A172 (cell line): ENCODE data around the gene PASK. TPM values are rescaled to one million over a fixed set of nuclear protein-coding genes. Genes with fewer than 3 reads are reported as not detected.

Experiments used
- DNase-seq: peaks from one replicate; pipeline ENCODE4 v3.0.0-alpha.2; 2015; ENCODE audit warnings: low spot score
- total RNA-seq: library from RNA; depleted of rRNA; stranded (reverse); fragments of >200 nt; shearing (Covaris generic); gene quantifications from 2 replicates; pipeline ENCODE4 v1.2.3, GENCODE V29; 2014

Gene PASK
- total RNA-seq, 1 experiment from 2014 or later: 5.9 TPM

DNA sequence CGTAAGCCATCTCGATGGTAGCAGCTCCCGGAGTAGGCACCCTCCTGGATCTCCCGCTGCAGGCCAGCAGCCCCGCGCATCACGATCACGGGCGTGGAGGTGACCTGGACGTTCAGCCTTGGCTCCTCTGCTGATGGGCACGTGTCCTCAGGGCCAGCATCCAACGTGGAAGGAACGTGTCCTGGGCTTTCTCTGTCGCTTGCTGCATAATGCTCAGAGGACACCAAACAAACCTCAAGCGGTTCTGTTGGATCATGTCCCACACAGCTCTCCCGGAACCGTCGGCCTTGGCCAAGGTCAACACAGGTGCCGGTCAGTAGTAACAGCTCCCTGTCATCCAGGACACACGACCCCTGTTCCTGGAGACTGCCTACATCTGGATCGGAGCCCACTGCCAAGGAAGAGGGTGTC lies 23.1 kb downstream of the PASK start:
- no peak for DNase-seq

DNA sequence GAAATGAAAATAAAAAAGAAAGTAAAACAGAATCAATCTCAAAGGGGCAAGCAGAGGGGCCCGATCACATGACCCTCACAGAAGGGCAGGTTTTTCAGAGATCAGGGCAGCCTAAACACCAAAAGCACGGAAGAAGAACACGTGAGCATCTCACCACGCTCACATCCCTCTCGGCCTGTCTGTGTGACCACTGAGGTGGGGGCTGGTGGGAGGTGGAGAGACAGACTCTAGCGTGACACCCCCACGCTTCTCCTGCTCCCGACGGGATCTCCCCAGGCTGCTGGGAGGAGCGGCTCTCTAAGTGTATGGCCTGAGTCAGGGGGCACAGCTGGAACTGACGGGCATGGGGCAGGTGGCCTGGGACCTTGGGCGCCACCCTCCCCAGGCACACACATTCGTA lies 23.6 kb downstream of the PASK start:
- no peak for DNase-seq

DNA sequence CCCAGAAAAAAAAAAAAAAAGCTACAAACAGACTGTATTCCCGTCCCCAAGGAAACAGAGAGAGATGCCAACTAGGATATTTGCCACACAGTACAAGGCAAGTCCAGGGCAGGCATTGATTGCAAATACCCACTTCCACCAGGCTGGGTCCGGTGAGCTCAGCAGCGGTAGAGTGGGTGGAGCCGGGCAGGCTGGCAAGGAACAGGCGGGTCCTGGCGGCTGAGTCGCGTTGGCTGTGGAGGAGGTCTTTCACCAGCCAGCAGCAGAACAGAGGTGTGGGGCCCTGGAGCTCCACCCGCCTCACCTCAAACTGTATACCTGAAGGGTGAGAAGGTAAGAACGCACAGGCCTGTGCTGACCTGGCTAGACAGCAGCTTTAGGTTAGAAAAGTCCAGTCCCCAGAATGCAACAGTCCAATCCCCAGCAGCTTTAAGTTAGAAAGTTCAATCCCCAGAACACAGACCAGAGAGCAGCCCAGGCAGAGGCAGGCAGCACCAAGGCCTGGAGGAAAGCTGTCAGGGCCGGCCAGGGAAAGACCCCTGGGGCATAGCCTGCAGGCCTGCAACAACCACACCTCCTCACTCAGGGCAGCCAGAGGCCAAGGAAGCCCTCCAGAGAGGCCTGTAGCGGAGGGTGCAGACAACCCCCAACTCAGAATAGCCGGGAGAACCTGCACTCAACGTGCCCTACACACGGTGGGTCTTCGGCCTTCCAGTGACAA lies 25.3 kb downstream of the PASK start:
- DNase-seq: no peak

DNA sequence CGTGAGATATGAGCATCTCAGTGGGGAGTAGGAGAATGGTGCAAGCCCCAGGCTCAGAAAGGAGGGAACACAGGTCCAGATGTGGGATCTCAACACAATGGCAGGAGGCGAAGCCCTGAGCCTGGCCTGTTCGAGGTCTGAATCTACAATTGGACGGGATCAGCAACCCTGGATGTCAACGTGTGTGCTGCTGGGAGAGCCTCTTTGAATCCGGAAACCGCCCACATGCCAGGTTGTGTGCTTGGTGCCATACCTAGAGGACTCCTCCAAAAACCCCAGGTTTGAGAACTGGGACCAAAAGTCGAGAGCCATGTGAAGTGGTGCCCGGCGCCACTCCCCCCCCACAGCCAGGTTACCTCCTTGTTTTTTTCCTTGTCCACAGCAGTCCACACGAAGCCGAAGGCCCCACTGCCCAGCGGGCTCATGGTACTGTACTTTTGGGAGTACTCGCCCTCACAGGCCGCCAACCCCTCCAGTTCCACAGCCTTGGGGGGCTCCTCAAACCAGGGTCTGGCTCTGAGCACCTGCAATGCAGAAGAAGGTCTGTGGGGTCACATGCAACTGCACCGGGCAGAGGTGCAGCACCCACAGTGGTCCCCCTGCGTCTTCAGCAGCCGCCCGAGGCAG lies 26.8 kb downstream of the PASK start:
- DNase-seq: no peak

DNA sequence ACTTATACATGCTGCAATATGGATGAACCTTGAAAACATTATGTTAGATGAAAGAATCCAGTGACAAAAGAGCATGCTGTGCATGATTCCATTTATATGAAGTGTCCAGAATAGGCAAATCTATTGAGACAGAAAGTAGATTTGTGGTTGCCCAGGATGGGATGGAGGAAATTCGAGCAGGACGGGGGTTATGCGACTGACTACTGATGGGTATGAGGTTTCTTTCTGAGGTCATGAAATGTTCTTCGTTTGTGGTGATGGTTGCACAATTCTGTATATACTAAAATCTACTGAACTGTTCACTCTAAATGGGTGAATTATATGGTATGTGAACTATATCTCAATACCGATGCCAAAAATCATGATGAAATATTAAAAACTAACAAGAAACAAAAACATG lies 28.3 kb downstream of the PASK start:
- DNase-seq: no peak

DNA sequence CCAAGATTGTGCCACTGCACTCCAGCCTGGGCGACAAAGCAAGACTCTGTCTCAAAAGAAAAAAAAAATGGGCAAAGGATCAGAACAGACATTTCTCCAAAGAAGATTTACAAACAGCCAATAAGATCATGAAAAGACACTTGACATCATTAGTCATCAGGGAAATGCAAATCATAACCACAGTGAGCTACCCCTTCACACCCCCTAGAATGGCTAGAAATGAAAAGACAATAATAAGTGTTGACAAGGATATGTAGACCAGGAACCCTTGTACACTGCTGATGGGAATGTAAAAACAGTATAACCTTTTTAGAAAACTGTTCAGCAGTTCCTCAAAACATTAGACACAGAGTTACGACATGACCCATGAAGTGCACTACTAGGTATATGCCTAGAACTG lies 28.8 kb downstream of the PASK start:
- DNase-seq: no peak

DNA sequence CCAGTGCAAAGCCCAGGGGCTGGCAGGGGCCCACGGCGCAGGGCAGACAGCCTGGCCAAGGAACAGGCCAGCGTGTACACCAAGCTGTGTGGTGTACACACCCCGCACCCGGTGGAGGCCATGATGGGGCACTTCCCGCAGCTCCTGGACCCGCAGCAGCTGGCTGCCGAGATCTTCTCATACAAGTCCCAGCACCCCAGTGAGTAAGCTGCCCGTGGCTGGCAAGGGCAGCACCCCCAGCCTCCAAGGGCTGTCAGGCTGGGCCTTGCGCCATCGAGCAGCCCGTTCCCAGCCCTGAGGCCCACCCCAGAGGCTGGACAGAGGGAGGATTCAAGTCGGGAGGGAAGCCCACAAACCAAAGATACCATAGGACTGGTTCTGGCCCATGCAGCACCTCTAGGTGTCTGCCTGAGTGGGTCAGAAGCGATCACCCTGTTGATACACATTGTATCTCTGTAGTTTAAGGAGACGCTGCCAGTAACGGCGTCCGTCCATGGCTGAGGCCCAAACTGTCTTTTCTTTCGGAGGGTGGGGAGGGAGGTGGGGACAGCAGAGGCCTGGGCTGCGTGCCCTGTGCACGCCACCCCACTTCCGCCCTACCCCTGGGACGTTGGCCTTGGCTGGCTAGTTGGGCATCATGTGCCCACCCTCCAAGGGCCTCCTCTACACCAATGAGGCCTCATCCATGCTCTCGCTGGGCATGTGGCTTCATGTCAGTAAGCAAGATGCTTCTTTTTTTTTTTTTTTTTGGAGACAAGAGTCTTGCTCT lies 30.4 kb downstream of the PASK start:
- no peak for DNase-seq

DNA sequence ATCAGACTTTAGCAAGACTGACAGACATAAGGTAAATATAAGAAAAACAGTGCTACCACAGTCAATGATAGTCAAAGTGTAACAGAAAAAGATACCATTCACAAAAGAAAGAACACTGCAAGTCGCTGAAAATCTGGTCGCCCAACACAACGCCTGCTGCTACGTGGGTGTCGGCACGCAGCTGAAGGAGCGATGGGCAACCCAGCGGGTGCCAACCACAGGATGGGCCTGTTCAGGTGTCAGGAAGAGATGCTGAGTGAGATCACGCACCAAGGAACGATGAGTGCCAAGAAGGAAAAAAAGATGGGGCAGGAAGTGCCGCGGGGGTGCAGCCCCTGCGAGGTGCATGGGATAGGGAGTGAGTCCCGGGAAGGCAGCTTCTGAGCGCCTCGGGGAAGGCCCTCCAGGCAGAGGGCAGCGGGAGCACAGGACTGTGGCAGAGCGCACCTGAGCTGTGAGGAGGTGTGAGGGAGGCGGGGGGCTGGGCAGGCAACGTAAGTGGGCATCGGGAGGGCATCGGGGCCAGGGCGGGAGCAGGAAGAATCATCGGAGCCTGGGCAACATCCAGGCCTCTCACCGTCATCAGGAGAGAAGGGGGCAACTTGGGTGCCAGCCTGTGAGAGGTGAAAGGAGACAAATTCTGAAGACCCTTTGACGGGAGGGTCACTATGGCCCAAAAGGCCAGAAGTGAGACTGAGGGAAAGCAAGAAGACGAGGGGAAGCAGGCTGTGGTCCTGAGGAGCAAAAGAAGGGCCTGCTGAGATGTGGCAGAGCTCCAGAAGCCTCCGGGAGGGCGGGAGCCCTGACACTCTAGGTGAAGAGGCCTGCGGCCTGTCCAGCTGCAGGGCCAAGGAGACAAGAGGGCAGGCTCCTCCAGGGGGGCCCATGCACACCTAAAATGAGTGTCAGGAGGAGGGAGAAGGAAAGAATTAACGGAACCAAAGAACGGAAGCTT lies 32.4 kb downstream of the PASK start:
- no peak for DNase-seq

DNA sequence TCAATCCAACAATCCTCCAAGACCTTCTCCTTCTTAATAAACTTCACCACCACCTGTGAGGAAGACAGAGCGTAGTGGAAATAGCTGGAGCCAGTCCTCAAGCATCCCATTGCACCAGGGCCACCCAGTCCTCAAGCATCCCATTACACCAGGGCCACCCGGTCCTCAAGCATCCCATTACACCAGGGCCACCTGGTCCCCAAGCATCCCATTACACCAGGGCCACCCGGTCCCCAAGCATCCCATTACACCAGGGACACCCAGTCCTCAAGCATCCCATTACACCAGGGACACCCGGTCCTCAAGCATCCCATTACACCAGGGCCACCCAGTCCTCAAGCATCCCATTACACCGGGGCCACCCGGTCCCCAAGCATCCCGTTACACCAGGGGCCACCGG lies 33.9 kb downstream of the PASK start:
- no peak for DNase-seq

DNA sequence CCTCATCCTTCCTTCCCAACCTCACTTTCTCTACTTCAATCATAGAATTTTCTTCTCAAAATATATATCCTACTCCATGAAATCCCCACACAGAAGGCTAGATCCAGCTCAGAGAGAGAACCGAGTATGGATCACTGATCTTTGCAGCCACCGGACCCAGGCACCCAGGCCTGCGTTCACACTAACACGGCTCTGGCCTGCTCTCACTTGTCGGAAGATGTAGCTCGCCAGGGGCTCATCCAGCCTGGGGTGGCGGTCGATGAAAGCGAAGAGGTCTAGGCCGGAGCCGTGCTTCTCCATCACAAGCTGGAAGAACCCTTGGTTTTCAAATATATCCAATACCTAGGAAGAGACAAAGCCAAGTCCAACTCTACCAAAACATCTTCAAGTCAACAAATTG lies 34.4 kb downstream of the PASK start:
- DNase-seq: no peak

DNA sequence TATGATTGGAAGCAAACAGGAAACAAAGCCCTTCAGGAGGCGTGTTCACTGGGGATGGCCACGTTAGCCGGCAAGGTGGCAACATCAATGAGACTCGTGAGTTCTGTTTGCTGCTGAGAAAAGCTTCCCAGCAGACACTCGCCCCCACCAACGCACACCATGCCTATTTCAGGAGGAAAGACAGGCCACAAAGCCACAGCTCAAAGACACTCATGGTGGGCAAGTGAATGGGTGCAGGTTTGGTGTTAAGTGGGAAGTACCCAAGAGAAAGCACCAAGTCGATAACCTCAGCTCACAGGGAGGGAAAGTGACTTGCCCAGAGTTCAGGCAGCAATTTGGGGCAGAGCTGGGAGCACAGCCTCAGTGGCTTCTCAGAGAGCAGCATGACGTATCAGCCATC lies 36.7 kb downstream of the PASK start:
- DNase-seq: no peak

DNA sequence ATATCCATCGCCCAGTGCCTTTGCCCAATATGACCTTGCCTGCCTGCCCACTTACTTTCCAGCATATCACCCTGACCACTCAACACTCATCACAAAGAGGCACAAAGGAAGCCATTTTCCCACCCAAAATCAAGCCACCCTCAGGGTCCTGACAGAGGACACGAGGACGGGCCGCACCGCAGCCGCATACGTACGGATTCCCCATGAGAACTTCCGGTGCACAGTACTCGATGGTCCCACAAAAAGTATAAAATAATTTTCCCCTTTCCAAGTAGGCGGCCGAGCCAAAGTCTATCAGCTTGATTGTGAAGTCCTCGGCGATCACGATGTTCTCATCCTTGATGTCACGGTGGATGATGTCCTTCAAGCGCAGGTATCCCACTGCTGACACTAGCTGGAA lies 37.2 kb downstream of the PASK start:
- no peak for DNase-seq

DNA sequence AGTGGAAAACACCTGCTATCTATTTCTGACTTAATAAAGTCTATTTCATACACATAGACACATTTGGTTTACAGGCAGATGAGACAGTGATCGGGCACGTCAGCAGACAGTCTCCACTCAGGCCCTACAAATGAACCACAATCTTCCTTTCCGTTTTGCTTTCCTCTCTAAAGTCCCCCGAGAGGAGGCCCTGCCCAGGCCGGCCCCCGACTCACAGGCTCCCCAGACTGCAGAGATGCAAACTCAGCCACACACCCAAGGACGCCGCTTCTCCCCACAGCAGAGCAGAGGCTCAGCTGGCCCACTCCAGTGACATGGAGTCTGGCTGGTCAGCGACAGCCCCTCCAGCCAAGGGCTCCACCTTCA lies 37.8 kb downstream of the PASK start:
- no peak for DNase-seq

DNA sequence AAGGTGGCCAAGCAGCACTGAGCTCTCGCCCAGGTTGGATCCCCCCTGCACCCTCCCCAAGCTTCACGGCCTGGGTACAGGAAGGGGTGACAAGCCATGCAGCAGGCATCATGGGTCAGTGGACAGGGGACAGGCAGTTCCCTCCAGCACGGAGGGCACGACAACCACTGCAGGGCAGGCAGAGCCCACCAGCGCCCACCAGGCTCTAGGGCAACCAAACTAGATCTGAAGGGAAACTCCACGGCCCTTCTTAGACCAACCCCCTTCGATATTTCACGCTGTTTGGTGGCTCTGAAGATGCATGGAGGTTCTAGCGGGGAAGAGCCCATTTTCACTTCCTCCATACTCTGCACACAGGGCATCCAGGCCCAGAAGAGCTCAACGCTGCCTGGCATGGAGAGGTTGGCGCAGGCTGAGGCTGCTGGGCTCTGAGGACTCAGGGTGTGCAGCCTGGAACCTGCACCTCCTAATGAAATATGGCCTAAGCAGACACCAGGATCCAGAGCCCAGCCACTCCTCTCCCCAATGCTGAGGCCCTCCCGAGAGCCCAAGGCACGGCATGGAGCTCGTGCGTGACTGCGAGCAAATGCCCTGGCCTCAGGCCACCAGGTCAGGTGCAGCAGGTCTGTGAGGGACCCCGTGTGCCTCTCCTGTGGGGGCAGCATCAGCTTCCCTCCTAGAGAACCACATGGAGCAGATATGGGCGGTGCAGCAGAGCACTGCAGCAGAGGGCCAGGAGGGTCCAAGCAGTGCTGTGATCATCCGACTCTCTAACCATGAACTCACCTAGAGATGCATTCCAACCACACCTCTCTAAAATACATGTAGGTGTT lies 38.4 kb downstream of the PASK start:
- DNase-seq: no peak

DNA sequence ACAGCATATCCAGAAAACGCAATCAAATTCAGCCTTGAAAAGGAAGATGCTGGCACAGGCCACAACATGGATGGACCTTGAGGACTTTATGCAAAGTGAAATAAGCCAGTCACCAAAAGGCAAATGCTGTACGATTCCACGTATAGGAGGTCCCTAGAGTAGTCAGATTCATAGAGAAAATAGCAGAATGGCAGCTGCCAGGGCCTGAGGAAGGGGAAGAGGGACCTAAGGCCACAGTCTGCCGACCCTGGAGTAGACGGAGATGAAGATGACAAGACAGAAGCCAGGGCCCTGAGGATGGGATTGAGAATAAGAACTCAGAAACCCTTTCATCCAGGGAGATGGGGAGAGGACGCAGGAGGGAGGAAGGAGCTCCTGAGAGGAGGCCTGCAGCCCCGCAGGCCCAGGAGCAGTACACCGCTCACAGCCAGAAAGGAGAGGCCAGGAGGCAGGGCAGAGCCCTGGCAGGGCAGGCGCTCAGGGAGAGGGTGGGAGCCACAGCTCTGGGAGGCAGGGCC lies 39.1 kb downstream of the PASK start:
- DNase-seq: no peak

DNA sequence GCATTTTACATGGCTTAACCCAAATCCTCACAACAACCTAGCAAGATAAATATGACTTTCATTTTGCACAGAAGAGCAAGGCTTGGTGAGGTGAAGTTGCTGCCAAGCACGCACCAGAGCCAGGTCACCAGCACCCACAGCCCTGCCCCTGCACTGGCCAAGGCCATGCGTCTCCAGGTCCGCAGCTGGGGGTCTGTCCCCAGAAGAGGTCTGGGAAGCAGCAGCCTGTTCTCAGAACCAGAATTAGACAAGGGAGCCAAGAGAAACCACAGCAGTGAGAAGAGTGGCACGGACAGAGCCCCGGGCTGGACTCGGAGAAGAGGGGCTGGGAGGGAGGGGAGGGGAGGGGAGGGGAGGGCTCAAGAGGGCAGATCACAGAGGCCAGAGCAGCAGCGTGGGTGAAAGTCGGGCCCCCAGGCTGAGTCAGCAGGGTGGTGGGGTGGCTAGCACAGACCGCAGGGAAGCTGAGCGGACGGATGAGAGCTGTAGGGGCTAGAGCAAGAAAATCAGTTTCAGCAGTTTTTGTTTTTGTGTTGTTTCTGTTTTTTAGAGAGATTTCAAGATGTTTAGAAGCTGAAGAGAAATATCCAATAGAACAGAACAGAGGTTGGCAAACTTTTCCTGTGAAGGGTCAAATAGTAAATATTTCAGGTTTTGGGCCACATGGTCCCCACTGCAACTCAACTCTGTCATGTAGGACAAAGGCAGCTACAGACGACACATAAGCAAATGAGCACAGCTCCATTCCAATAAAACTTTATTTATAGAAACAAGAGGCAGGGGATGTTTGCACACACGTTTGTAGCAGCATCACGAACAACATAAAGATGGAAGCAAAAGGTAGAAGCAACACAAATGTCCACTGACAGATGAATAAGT lies 39.8 kb downstream of the PASK start:
- DNase-seq: no peak

DNA sequence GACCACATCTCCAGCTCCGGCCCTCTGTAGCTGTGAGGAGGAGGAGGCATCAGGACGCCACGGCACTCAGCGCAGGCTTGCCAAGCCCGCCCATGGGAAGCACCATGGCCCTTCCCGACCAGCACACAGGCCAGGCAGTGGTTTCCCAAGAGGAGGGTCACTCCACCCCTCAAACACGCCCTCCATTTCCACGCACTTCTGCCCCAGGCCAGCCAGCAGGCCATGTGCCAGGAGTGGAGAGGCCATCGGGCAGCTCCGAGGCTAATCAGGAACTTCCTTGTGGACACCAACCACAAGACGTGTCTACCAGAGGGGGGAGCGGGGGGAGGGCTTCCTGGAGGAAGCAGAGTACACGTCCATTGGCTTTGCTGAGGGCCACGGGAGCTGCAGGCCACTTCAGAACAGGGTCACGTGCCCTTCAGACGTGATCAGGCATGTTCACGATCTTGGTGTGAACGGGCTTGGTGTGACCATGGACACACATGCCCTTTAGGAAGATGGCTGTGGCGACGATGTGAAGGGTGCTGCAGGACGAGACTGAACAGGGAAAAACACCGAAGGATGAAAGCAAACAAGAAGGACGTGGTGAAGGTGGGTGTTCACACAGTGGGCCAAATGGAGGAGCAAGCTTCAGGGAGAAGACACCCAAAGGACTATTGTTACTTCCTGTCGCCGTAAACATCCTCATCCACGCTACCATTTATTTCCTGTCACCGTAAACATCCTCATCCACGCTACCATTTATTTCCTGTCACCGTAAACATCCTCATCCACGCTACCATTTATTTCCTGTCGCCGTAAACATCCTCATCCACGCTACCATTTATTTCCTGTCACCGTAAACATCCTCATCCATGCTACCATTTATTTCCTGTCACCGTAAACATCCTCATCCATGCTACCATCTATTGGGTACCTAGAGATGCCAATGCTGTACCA lies 40.7 kb downstream of the PASK start:
- DNase-seq: no peak

DNA sequence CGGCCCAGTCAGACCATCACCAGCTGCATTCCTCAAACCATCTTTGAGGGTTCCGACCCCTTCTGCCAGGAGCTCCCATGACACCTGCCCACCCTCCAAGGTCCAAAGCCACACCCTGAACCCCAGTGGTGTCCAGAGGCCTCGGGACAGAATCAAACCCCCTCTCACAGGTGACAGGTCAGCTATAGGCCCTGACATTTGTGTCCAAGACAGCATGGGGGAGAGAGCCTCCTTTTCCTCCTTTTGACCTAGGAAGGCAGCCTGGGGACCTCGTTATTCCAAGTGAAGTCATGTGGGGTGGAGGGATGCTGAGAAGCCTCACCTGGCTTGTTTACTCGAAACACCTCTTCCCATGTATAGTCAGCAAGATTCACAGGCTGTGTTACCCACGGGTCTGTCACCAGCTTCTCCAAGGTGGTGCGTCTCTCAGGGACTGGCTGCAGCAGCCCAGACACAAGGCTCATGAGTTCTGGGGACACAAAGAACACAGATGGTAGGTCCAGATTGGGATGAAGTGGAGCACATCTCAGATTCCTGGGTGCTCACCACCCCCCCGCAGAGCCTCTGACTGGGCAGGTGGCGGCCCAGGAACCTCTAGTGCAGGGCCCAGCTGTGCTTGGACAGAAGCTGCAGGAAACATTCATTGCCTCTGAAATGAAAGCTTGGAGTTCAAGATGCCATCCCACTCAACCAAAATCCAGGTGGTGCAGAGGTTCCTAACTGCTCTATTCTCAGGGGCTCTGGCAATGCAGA lies 42.1 kb downstream of the PASK start:
- DNase-seq: no peak
